GM19463 (cell line): ENCODE data around the gene CYP2U1.
"Not testable (repeated sequence)": the region's sequence is repeated elsewhere in the genome, so short reads cannot be mapped to it uniquely, and the experiment has no call there.

ENCODE experiments used
- ATAC-seq: cut with Tn5 transposase; IDR thresholded peaks from one replicate; pipeline ENCODE4 v1.9.1; 2021; ENCODE audit warnings: mild to moderate bottlenecking, moderate library complexity; ENCODE audit not compliant: unreplicated experiment

CYP2U1 gene

GRCh38 chr4:107930821-107931774 is at the start of gene CYP2U1:
TSS of gene CYP2U1 (plus strand) at chr4:107931549. CDS start at chr4:107931644, 95 bp downstream.
- ATAC-seq = peak; percentile 92

GRCh38 chr4:107885865-107886264 is 45.5 kb upstream of the CYP2U1 start:
- no peak for ATAC-seq

- no peak for ATAC-seq
These were observed 43.1 kb upstream of the CYP2U1 start for GRCh38 chr4:107888237-107888636.

GRCh38 chr4:107890779-107891178 is 40.6 kb upstream of the CYP2U1 start:
- no peak for ATAC-seq

GRCh38 chr4:107891299-107891698 is 40.0 kb upstream of the CYP2U1 start:
- no peak for ATAC-seq

GRCh38 chr4:107893171-107894137 is 37.9 kb upstream of the CYP2U1 start:
- no peak for ATAC-seq

GRCh38 chr4:107894138-107894603 is 37.2 kb upstream of the CYP2U1 start:
- ATAC-seq = no peak

- ATAC-seq = peak; percentile 54
These were observed 35.1 kb upstream of the CYP2U1 start for GRCh38 chr4:107896158-107896645.

- ATAC-seq = no peak
These were observed 34.7 kb upstream of the CYP2U1 start for GRCh38 chr4:107896646-107897045.

- peak; percentile 32 for ATAC-seq
These were observed 33.5 kb upstream of the CYP2U1 start for GRCh38 chr4:107897823-107898222.

GRCh38 chr4:107900067-107900466 is 31.3 kb upstream of the CYP2U1 start:
- no peak for ATAC-seq

GRCh38 chr4:107900508-107900907 is 30.8 kb upstream of the CYP2U1 start:
- no peak for ATAC-seq

GRCh38 chr4:107901213-107901934 is 30.0 kb upstream of the CYP2U1 start:
- no peak for ATAC-seq

- peak; percentile 79 for ATAC-seq
These were observed 28.6 kb upstream of the CYP2U1 start for GRCh38 chr4:107902715-107903114.

GRCh38 chr4:107905082-107905481 is 26.3 kb upstream of the CYP2U1 start:
- ATAC-seq = not testable (repeated sequence)

GRCh38 chr4:107906458-107907100 is 24.8 kb upstream of the CYP2U1 start:
- no peak for ATAC-seq

GRCh38 chr4:107908377-107908776 is 23.0 kb upstream of the CYP2U1 start:
- no peak for ATAC-seq

GRCh38 chr4:107913283-107913899 is 18.0 kb upstream of the CYP2U1 start:
- peak; percentile 90 for ATAC-seq

GRCh38 chr4:107915220-107915619 is 16.1 kb upstream of the CYP2U1 start:
- ATAC-seq = no peak
